WTC11 (cell line): ENCODE results near the gene METTL21A. TPM values are rescaled to one million over a fixed set of nuclear protein-coding genes. Genes with fewer than 3 reads are reported as not detected.

ENCODE experiments used
- ATAC-seq: fragments of 200-7000 bp; cut with Tn5 transposase; 2 replicates; pipeline ENCODE4 v1.10.0; 2021; ENCODE audit warnings: mild to moderate bottlenecking, moderate library complexity
- CTCF ChIA-PET: fragments of 300-600 bp; sonication (Branson Sonifier 250); formaldehyde crosslinking; loops from one replicate; lab custom pipeline; 2021; ENCODE audit warnings: antibody characterized with exemption; lab: Charles Lee
- POLR2A ChIA-PET: fragments of 350-600 bp; sonication (Branson Sonifier 250); formaldehyde crosslinking; loops from one replicate; lab custom pipeline; 2021; ENCODE audit warnings: antibody characterized with exemption; lab: Charles Lee
- DNase-seq: peaks from one replicate; pipeline ENCODE4 v3.0.0; 2021; ENCODE audit warnings: low spot score
- H3K27ac Mint-ChIP-seq: 2 replicates; pipeline ENCODE4 v1.8.0; 2021; ENCODE audit warnings: mixed read lengths
- H3K27me3 Mint-ChIP-seq: 2 replicates; pipeline ENCODE4 v1.8.0; 2021; ENCODE audit warnings: low read depth, mild to moderate bottlenecking, moderate library complexity, mixed read lengths
- H3K36me3 Mint-ChIP-seq: 2 replicates; pipeline ENCODE4 v1.8.0; 2021; ENCODE audit warnings: mixed read lengths
- H3K4me1 Mint-ChIP-seq: 2 replicates; pipeline ENCODE4 v1.8.0; 2022; ENCODE audit warnings: mixed read lengths
- H3K4me3 Mint-ChIP-seq: 2 replicates; pipeline ENCODE4 v1.8.0; 2021; ENCODE audit warnings: mild to moderate bottlenecking, moderate library complexity, mixed read lengths
- H3K9me3 Mint-ChIP-seq: 2 replicates; pipeline ENCODE4 v1.8.0; 2021; ENCODE audit warnings: mixed read lengths
- FOXJ3 ChIP-seq: sonication (generic); formaldehyde crosslinking; IDR thresholded peaks from 2 replicates; pipeline ENCODE4 v1.9.0; 2021; ENCODE audit warnings: missing genetic modification reagents, mild to moderate bottlenecking, borderline replicate concordance
- IRF1 ChIP-seq: sonication (generic); formaldehyde crosslinking; IDR thresholded peaks from 2 replicates; pipeline ENCODE4 v1.8.0; 2023; ENCODE audit warnings: missing genetic modification reagents
- IRF2 ChIP-seq: sonication (generic); formaldehyde crosslinking; IDR thresholded peaks from 2 replicates; pipeline ENCODE4 v1.8.0; 2022; ENCODE audit warnings: low read depth, missing genetic modification reagents, borderline replicate concordance
- KAT7 ChIP-seq: sonication (generic); formaldehyde crosslinking; IDR thresholded peaks from 2 replicates; pipeline ENCODE4 v1.8.1; 2023; ENCODE audit warnings: missing genetic modification reagents, mild to moderate bottlenecking, borderline replicate concordance
- MXD4 ChIP-seq: fragments of 250-450 bp; sonication (Bioruptor Pico); IDR thresholded peaks from 2 replicates; pipeline ENCODE4 v1.8.0; 2021; ENCODE audit warnings: mild to moderate bottlenecking, moderate library complexity, borderline replicate concordance
- NFATC4 ChIP-seq: fragments of 250-450 bp; sonication (Bioruptor Pico); IDR thresholded peaks from 2 replicates; pipeline ENCODE4 v1.9.0; 2021; ENCODE audit warnings: mild to moderate bottlenecking
- NFE2L1 ChIP-seq: sonication (generic); formaldehyde crosslinking; IDR thresholded peaks from 2 replicates; pipeline ENCODE4 v1.8.1; 2023; ENCODE audit warnings: missing genetic modification reagents
- NFYB ChIP-seq: sonication (generic); formaldehyde crosslinking; conservative IDR thresholded peaks from 2 replicates; pipeline ENCODE4 v1.8.0; 2022; ENCODE audit warnings: low read depth, missing genetic modification reagents
- OVOL2 ChIP-seq: fragments of 250-450 bp; sonication (Bioruptor Pico); IDR thresholded peaks from 2 replicates; pipeline ENCODE4 v1.9.0; 2021; ENCODE audit warnings: mild to moderate bottlenecking, borderline replicate concordance
- PRRX2 ChIP-seq: fragments of 250-450 bp; sonication (Bioruptor Pico); IDR thresholded peaks from 2 replicates; pipeline ENCODE4 v1.8.0; 2021; ENCODE audit warnings: mild to moderate bottlenecking
- SP1 ChIP-seq: sonication (generic); formaldehyde crosslinking; conservative IDR thresholded peaks from 2 replicates; pipeline ENCODE4 v1.8.1; 2022; ENCODE audit warnings: missing genetic modification reagents
- TCF7 ChIP-seq: sonication (generic); formaldehyde crosslinking; IDR thresholded peaks from 2 replicates; pipeline ENCODE4 v1.8.0; 2022; ENCODE audit warnings: mild to moderate bottlenecking, low read depth, missing genetic modification reagents, moderate library complexity
- TEAD4 ChIP-seq: sonication (generic); formaldehyde crosslinking; IDR thresholded peaks from 2 replicates; pipeline ENCODE4 v1.8.0; 2022; ENCODE audit warnings: mild to moderate bottlenecking, missing genetic modification reagents
- TP53 ChIP-seq: sonication (generic); formaldehyde crosslinking; IDR thresholded peaks from 2 replicates; pipeline ENCODE4 v1.8.1; 2023; ENCODE audit warnings: mild to moderate bottlenecking, missing genetic modification reagents
- ZNF219 ChIP-seq: sonication (generic); formaldehyde crosslinking; IDR thresholded peaks from 2 replicates; pipeline ENCODE4 v1.8.0; 2023; ENCODE audit warnings: missing genetic modification reagents, mild to moderate bottlenecking, borderline replicate concordance
- ZNF416 ChIP-seq: fragments of 250-450 bp; sonication (Bioruptor Pico); IDR thresholded peaks from 2 replicates; pipeline ENCODE4 v1.9.0; 2021; ENCODE audit warnings: mild to moderate bottlenecking, inconsistent platforms
- ZNF671 ChIP-seq: fragments of 250-450 bp; sonication (Bioruptor Pico); IDR thresholded peaks from 2 replicates; pipeline ENCODE4 v1.8.0; 2021; ENCODE audit warnings: mild to moderate bottlenecking
- total RNA-seq: library from RNA; stranded (reverse); gene quantifications from 3 replicates; pipeline ENCODE4 v1.2.3, GENCODE V29; 2021
- TF ChIP-seq, protein P1 (sequence below): sonication (generic); formaldehyde crosslinking; IDR thresholded peaks from 2 replicates; pipeline ENCODE4 v1.8.0; 2022; ENCODE audit warnings: mild to moderate bottlenecking, missing genetic modification reagents
- TF ChIP-seq, protein P2 (sequence below): sonication (generic); formaldehyde crosslinking; conservative IDR thresholded peaks from 2 replicates; pipeline ENCODE4 v1.8.1; 2022; ENCODE audit warnings: mild to moderate bottlenecking, missing genetic modification reagents
- TF ChIP-seq, protein P3 (sequence below): fragments of 250-450 bp; sonication (Bioruptor Pico); IDR thresholded peaks from 2 replicates; pipeline ENCODE4 v1.9.0; 2021; ENCODE audit warnings: mild to moderate bottlenecking
- TF ChIP-seq, protein P4 (sequence below): fragments of 250-450 bp; sonication (Bioruptor Pico); IDR thresholded peaks from 2 replicates; pipeline ENCODE4 v2.1.2; 2022; ENCODE audit warnings: mild to moderate bottlenecking, moderate library complexity
- TF ChIP-seq, protein P5 (sequence below): sonication (generic); formaldehyde crosslinking; IDR thresholded peaks from 2 replicates; pipeline ENCODE4 v1.8.1; 2023; ENCODE audit warnings: mild to moderate bottlenecking, missing genetic modification reagents
- TF ChIP-seq, protein P6 (sequence below): sonication (generic); formaldehyde crosslinking; IDR thresholded peaks from 2 replicates; pipeline ENCODE4 v1.8.1; 2023; ENCODE audit warnings: mild to moderate bottlenecking, missing genetic modification reagents, moderate library complexity

Gene METTL21A
- total RNA-seq, 1 experiment from 2014 or later, result 56.4 TPM

GRCh38 chr2:207606829-207607228, 18.4 kb downstream of the METTL21A start (continued):
- TF ChIP-seq, protein P1, sequence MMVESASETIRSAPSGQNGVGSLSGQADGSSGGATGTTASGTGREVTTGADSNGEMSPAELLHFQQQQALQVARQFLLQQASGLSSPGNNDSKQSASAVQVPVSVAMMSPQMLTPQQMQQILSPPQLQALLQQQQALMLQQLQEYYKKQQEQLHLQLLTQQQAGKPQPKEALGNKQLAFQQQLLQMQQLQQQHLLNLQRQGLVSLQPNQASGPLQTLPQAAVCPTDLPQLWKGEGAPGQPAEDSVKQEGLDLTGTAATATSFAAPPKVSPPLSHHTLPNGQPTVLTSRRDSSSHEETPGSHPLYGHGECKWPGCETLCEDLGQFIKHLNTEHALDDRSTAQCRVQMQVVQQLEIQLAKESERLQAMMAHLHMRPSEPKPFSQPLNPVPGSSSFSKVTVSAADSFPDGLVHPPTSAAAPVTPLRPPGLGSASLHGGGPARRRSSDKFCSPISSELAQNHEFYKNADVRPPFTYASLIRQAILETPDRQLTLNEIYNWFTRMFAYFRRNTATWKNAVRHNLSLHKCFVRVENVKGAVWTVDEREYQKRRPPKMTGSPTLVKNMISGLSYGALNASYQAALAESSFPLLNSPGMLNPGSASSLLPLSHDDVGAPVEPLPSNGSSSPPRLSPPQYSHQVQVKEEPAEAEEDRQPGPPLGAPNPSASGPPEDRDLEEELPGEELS (CRISPR knock-in tag), result no peak
- no peak for TF ChIP-seq TCF7 (CRISPR knock-in tag)
- TF ChIP-seq OVOL2 (CRISPR knock-in tag), result no peak
- no peak for TF ChIP-seq FOXJ3 (CRISPR knock-in tag)
- TF ChIP-seq IRF1 (CRISPR knock-in tag), result no peak
- TF ChIP-seq, protein P2, sequence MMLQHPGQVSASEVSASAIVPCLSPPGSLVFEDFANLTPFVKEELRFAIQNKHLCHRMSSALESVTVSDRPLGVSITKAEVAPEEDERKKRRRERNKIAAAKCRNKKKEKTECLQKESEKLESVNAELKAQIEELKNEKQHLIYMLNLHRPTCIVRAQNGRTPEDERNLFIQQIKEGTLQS (CRISPR knock-in tag), result no peak
- no peak for TF ChIP-seq TP53
- no peak for TF ChIP-seq NFATC4 (CRISPR knock-in tag)
- TF ChIP-seq NFE2L1 (CRISPR knock-in tag), result no peak
- TF ChIP-seq, protein P3, sequence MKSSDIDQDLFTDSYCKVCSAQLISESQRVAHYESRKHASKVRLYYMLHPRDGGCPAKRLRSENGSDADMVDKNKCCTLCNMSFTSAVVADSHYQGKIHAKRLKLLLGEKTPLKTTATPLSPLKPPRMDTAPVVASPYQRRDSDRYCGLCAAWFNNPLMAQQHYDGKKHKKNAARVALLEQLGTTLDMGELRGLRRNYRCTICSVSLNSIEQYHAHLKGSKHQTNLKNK (CRISPR knock-in tag), result no peak
- TF ChIP-seq NFYB (CRISPR knock-in tag), result no peak
- TF ChIP-seq, protein P4, sequence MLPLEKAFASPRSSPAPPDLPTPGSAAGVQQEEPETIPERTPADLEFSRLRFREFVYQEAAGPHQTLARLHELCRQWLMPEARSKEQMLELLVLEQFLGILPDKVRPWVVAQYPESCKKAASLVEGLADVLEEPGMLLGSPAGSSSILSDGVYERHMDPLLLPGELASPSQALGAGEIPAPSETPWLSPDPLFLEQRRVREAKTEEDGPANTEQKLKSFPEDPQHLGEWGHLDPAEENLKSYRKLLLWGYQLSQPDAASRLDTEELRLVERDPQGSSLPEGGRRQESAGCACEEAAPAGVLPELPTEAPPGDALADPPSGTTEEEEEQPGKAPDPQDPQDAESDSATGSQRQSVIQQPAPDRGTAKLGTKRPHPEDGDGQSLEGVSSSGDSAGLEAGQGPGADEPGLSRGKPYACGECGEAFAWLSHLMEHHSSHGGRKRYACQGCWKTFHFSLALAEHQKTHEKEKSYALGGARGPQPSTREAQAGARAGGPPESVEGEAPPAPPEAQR (CRISPR knock-in tag), result no peak
- TF ChIP-seq PRRX2 (CRISPR knock-in tag), result no peak
- TF ChIP-seq IRF2 (CRISPR knock-in tag), result no peak

- DNase-seq (no peak), ATAC-seq (no peak)
- POLR2A ChIA-PET, result no interaction called here
- no peak overlapping the region for H3K27ac Mint-ChIP-seq
- H3K9me3 Mint-ChIP-seq, result peaks cover 12% of the 10 kb centered on the region
- no peak for TF ChIP-seq ZNF416 (CRISPR knock-in tag)
- TF ChIP-seq KAT7 (CRISPR knock-in tag), result no peak
- no peak for TF ChIP-seq ZNF219 (CRISPR knock-in tag)
- TF ChIP-seq ZNF671 (CRISPR knock-in tag), result no peak
- no peak for TF ChIP-seq MXD4 (CRISPR knock-in tag)
- TF ChIP-seq, protein P5, sequence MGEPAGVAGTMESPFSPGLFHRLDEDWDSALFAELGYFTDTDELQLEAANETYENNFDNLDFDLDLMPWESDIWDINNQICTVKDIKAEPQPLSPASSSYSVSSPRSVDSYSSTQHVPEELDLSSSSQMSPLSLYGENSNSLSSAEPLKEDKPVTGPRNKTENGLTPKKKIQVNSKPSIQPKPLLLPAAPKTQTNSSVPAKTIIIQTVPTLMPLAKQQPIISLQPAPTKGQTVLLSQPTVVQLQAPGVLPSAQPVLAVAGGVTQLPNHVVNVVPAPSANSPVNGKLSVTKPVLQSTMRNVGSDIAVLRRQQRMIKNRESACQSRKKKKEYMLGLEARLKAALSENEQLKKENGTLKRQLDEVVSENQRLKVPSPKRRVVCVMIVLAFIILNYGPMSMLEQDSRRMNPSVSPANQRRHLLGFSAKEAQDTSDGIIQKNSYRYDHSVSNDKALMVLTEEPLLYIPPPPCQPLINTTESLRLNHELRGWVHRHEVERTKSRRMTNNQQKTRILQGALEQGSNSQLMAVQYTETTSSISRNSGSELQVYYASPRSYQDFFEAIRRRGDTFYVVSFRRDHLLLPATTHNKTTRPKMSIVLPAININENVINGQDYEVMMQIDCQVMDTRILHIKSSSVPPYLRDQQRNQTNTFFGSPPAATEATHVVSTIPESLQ (CRISPR knock-in tag), result no peak
- no peak for TF ChIP-seq IRF2 (CRISPR knock-in tag)
- TF ChIP-seq, protein P6, sequence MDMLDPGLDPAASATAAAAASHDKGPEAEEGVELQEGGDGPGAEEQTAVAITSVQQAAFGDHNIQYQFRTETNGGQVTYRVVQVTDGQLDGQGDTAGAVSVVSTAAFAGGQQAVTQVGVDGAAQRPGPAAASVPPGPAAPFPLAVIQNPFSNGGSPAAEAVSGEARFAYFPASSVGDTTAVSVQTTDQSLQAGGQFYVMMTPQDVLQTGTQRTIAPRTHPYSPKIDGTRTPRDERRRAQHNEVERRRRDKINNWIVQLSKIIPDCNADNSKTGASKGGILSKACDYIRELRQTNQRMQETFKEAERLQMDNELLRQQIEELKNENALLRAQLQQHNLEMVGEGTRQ (CRISPR knock-in tag), result no peak
- TF ChIP-seq SP1 (CRISPR knock-in tag), result no peak
- TF ChIP-seq TEAD4, result no peak
- H3K27me3 Mint-ChIP-seq, result no peaks in the 10 kb centered on the region
- peaks cover 23% of the 10 kb centered on the region for H3K36me3 Mint-ChIP-seq
- H3K4me1 Mint-ChIP-seq, result no peaks in the 10 kb centered on the region
- no peak overlapping the region for H3K4me3 Mint-ChIP-seq
- CTCF ChIA-PET, result no interaction called here
Measured at GRCh38 chr2:207606399-207606798, 18.8 kb downstream of the METTL21A start.
